ENCODE results near the gene PERM1.
"Not testable (repeated sequence)": the region's sequence is repeated elsewhere in the genome, so short reads cannot be mapped to it uniquely, and the experiment has no call there.

Gene PERM1

GRCh38 chr1:981955-982558 lies at the start of gene PERM1:
TSS of gene PERM1 (minus strand) at chr1:982093. CDS start at chr1:981029, 1,064 bp downstream.
- Histone ChIP-seq H3K27me3 (ENCODE audit: insufficient read depth, insufficient read length) (peaks cover 18% of the 10 kb centered on the region), H3K36me3 (ENCODE audit: insufficient read depth, insufficient read length, low read length) (no peaks in the 10 kb centered on the region), H3K9me3 (ENCODE audit: insufficient read depth, low read length) (no peaks in the 10 kb centered on the region), H3K9ac (ENCODE audit: insufficient read length, low read depth) (no peak within 1 kb of the TSS), H3K4me3 (ENCODE audit: insufficient read length, low read depth) (no peak within 1 kb of the TSS), H3K4me1 (ENCODE audit: insufficient read depth, insufficient read length) (no peaks in the 10 kb centered on the region)
- no peak for TF ChIP-seq SUZ12 (IDR thresholded peaks at IDR 0.05; ENCODE audit: extremely low read depth, insufficient read depth, insufficient read length)
- no peak for TF ChIP-seq ZNF274 (IDR thresholded peaks at IDR 0.05; ENCODE audit: low read depth, low read length)
- no peak for TF ChIP-seq YY1 (IDR thresholded peaks at IDR 0.05; ENCODE audit: insufficient read depth, insufficient read length)
- DNase-seq (ENCODE audit: low read depth, low spot score) = no peak

- Histone ChIP-seq H3K9ac (ENCODE audit: insufficient read length, low read depth) (peak overlapping the region; percentile 52), H3K4me1 (ENCODE audit: insufficient read depth, insufficient read length) (peaks cover 32% of the 10 kb centered on the region), H3K36me3 (ENCODE audit: insufficient read depth, insufficient read length, low read length) (peaks cover 40% of the 10 kb centered on the region)
- not testable (repeated sequence) for H3K27me3 ChIP-seq (ENCODE audit: insufficient read depth, insufficient read length); DNase-seq (ENCODE audit: low read depth, low spot score); H3K4me3 ChIP-seq (ENCODE audit: insufficient read length, low read depth); H3K9me3 ChIP-seq (ENCODE audit: insufficient read depth, low read length)
Measured at GRCh38 chr1:1030867-1031658, 49.2 kb upstream of the PERM1 start.

GRCh38 chr1:1027791-1028190 lies 45.9 kb upstream of the PERM1 start:
- H3K36me3 ChIP-seq (ENCODE audit: insufficient read depth, insufficient read length, low read length) = peaks cover 45% of the 10 kb centered on the region
- H3K9ac ChIP-seq (ENCODE audit: insufficient read length, low read depth) = peak overlapping the region; percentile 32
- TF ChIP-seq ZNF274 (IDR thresholded peaks at IDR 0.05; ENCODE audit: low read depth, low read length) = no peak
- H3K4me1 ChIP-seq (ENCODE audit: insufficient read depth, insufficient read length) = peaks cover 41% of the 10 kb centered on the region
- H3K27me3 ChIP-seq (ENCODE audit: insufficient read depth, insufficient read length) = no peaks in the 10 kb centered on the region
- no peak overlapping the region for H3K4me3 ChIP-seq (ENCODE audit: insufficient read length, low read depth)
- H3K9me3 ChIP-seq (ENCODE audit: insufficient read depth, low read length) = no peaks in the 10 kb centered on the region
- DNase-seq (ENCODE audit: low read depth, low spot score) = no peak

GRCh38 chr1:1026599-1027413 lies 44.9 kb upstream of the PERM1 start:
- DNase-seq (ENCODE audit: low read depth, low spot score) = no peak
- H3K27me3 ChIP-seq (ENCODE audit: insufficient read depth, insufficient read length) = no peaks in the 10 kb centered on the region
- no peak overlapping the region for H3K4me3 ChIP-seq (ENCODE audit: insufficient read length, low read depth)
- H3K36me3 ChIP-seq (ENCODE audit: insufficient read depth, insufficient read length, low read length) = peaks cover 55% of the 10 kb centered on the region
- peak overlapping the region; percentile 32 for H3K9ac ChIP-seq (ENCODE audit: insufficient read length, low read depth)
- H3K4me1 ChIP-seq (ENCODE audit: insufficient read depth, insufficient read length) = peaks cover 40% of the 10 kb centered on the region
- no peak for TF ChIP-seq YY1 (IDR thresholded peaks at IDR 0.05; ENCODE audit: insufficient read depth, insufficient read length)
- no peak for TF ChIP-seq ZNF274 (IDR thresholded peaks at IDR 0.05; ENCODE audit: low read depth, low read length)
- no peak for TF ChIP-seq SUZ12 (IDR thresholded peaks at IDR 0.05; ENCODE audit: extremely low read depth, insufficient read depth, insufficient read length)
- H3K9me3 ChIP-seq (ENCODE audit: insufficient read depth, low read length) = no peaks in the 10 kb centered on the region

GRCh38 chr1:1025730-1026129 lies 43.8 kb upstream of the PERM1 start:
- peaks cover 54% of the 10 kb centered on the region for H3K36me3 ChIP-seq (ENCODE audit: insufficient read depth, insufficient read length, low read length)
- no peaks in the 10 kb centered on the region for H3K27me3 ChIP-seq (ENCODE audit: insufficient read depth, insufficient read length)
- H3K4me3 ChIP-seq (ENCODE audit: insufficient read length, low read depth) = no peak overlapping the region
- no peak for DNase-seq (ENCODE audit: low read depth, low spot score)
- H3K9ac ChIP-seq (ENCODE audit: insufficient read length, low read depth) = no peak overlapping the region
- H3K4me1 ChIP-seq (ENCODE audit: insufficient read depth, insufficient read length) = peaks cover 34% of the 10 kb centered on the region
- no peaks in the 10 kb centered on the region for H3K9me3 ChIP-seq (ENCODE audit: insufficient read depth, low read length)
- TF ChIP-seq YY1 (IDR thresholded peaks at IDR 0.05; ENCODE audit: insufficient read depth, insufficient read length) (no peak), SUZ12 (IDR thresholded peaks at IDR 0.05; ENCODE audit: extremely low read depth, insufficient read depth, insufficient read length) (no peak), ZNF274 (IDR thresholded peaks at IDR 0.05; ENCODE audit: low read depth, low read length) (no peak)

- peak overlapping the region; percentile 72 for H3K9ac ChIP-seq (ENCODE audit: insufficient read length, low read depth)
- DNase-seq (ENCODE audit: low read depth, low spot score) = peak; percentile 57
- no peaks in the 10 kb centered on the region for H3K9me3 ChIP-seq (ENCODE audit: insufficient read depth, low read length)
- H3K4me3 ChIP-seq (ENCODE audit: insufficient read length, low read depth) = no peak overlapping the region
- H3K4me1 ChIP-seq (ENCODE audit: insufficient read depth, insufficient read length) = peaks cover 30% of the 10 kb centered on the region
- no peaks in the 10 kb centered on the region for H3K27me3 ChIP-seq (ENCODE audit: insufficient read depth, insufficient read length)
- H3K36me3 ChIP-seq (ENCODE audit: insufficient read depth, insufficient read length, low read length) = peaks cover 54% of the 10 kb centered on the region
- TF ChIP-seq ZNF274 (IDR thresholded peaks at IDR 0.05; ENCODE audit: low read depth, low read length) (no peak), SUZ12 (IDR thresholded peaks at IDR 0.05; ENCODE audit: extremely low read depth, insufficient read depth, insufficient read length) (no peak), YY1 (IDR thresholded peaks at IDR 0.05; ENCODE audit: insufficient read depth, insufficient read length) (no peak)
Measured at GRCh38 chr1:1024771-1025699, 43.1 kb upstream of the PERM1 start.
